Measurements from ENCODE around the gene SNAPC1.

SNAPC1 gene

DNA sequence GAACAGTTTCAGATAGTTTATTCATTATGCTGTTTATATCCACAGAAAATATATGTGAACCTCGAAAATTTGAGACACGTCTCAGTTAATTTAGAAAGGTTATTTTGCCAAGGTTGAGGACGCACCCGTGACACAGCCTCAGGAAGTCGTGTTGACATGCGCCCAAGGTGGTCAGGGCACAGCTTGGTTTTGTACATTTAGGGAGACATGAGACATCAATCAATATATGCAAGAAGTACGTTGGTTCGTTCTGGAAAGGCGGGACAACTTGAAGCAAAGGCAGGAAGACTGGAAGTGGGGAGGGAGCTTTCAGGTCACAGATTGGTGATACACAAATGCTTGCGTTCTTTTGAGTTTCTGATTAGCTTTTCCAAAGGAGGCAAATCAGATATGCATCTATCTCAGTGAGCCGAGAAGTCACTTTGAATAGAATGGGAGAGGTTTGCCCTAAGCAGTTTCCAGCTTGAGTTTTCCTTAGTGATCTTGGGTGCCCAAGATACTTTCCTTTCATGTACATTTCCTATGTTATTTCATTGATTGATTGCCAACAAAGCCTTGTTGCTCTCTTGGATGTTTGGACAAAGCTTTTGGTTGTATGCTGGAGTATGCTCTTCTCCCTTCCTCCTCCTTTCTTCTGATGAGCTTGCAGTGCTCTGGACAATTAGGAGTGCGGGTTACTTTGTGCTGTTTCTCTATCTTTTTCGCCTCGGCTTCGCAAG, 3.2 kb downstream of the SNAPC1 start:
- Histone ChIP-seq H3K27ac (no peak overlapping the region), H3K27me3 (no peaks in the 10 kb centered on the region), H3K36me3 (peaks cover 3% of the 10 kb centered on the region), H3K9me3 (no peaks in the 10 kb centered on the region), H3K4me3 (ENCODE audit: low read depth in 1 of 2, low read length in 1 of 2) (no peak overlapping the region), H3K4me1 (ENCODE audit: control insufficient read depth in 1 of 2, insufficient read depth in 1 of 2, low read depth in 1 of 2, low read length in 1 of 2) (peaks cover 11 to 16% of the 10 kb centered on the region in 2 experiments)
- TF ChIP-seq, protein P1, sequence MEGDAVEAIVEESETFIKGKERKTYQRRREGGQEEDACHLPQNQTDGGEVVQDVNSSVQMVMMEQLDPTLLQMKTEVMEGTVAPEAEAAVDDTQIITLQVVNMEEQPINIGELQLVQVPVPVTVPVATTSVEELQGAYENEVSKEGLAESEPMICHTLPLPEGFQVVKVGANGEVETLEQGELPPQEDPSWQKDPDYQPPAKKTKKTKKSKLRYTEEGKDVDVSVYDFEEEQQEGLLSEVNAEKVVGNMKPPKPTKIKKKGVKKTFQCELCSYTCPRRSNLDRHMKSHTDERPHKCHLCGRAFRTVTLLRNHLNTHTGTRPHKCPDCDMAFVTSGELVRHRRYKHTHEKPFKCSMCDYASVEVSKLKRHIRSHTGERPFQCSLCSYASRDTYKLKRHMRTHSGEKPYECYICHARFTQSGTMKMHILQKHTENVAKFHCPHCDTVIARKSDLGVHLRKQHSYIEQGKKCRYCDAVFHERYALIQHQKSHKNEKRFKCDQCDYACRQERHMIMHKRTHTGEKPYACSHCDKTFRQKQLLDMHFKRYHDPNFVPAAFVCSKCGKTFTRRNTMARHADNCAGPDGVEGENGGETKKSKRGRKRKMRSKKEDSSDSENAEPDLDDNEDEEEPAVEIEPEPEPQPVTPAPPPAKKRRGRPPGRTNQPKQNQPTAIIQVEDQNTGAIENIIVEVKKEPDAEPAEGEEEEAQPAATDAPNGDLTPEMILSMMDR (IDR thresholded peaks at IDR 0.05): no peak

DNA sequence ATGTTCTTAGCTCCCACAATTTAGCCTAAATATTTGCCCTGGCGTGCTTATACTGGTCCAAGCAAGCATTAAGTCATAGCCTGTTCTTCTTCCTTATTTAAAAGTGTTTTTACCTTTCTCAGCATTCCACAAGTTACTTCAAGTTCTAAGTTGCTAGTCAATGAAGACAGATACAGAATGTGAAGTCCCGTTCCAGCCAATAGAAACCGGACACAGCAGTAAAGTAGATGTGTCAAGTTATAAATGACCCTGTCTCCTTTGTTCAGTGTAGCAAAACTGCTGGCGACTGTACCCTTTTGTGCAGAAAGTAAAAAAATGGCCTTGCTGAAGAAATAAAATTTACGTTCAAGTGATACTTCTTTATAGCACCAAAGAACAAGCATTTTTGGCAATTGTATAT, 3.9 kb downstream of the SNAPC1 start:
- peaks cover 11 to 16% of the 10 kb centered on the region in 2 experiments for H3K4me1 ChIP-seq (ENCODE audit: control insufficient read depth in 1 of 2, insufficient read depth in 1 of 2, low read depth in 1 of 2, low read length in 1 of 2)
- peaks cover 8% of the 10 kb centered on the region for H3K36me3 ChIP-seq
- no peak overlapping the region for H3K27ac ChIP-seq
- TF ChIP-seq, protein P1 (IDR thresholded peaks at IDR 0.05): no peak
- H3K4me3 ChIP-seq (ENCODE audit: low read depth in 1 of 2, low read length in 1 of 2): no peak overlapping the region
- no peaks in the 10 kb centered on the region for H3K27me3 ChIP-seq
- no peaks in the 10 kb centered on the region for H3K9me3 ChIP-seq

DNA sequence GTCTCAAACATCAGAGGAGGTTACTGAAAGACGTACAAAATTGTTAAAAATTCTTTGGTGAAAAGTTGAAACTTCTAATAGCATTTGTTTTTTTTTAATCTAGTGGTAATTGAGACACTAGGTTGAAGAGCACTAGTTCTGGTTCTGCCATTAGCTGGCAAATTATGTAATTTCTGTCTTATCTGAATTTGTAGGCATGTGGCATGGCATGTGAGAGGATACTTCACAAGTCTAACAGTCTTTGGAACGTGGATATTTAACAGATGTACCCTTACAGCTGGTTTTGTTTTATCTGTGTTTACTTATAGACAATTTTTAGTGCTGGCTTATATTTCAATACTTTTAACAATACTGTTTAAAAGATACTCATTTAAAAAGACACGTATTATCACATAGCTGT, 6.0 kb downstream of the SNAPC1 start:
- Histone ChIP-seq H3K36me3 (peaks cover 8% of the 10 kb centered on the region), H3K27me3 (no peaks in the 10 kb centered on the region), H3K4me3 (ENCODE audit: low read depth in 1 of 2, low read length in 1 of 2) (no peak overlapping the region), H3K4me1 (ENCODE audit: control insufficient read depth in 1 of 2, insufficient read depth in 1 of 2, low read depth in 1 of 2, low read length in 1 of 2) (peaks cover 0 to under 1% of the 10 kb centered on the region in 2 experiments), H3K27ac (no peak overlapping the region), H3K9me3 (no peaks in the 10 kb centered on the region)
- TF ChIP-seq, protein P1 (IDR thresholded peaks at IDR 0.05): no peak

DNA sequence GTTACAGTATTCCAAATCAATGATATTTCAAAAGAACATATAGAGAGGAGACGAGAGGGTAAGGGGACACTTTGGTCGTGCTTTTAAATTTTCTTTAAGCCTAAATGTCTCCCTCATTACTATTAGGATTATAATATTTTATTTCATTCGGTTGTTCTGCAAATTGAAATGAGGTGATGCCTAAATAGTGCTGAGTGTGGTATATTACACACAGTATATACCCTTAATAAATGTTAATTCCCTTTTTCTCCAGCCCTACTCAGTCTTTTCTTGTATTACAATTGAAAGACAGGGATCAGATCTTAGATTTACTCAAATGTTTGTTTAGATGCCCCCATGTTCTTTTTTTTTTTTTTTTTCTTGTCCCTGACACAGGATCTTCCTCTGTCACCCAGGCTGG, 7.7 kb downstream of the SNAPC1 start:
- Histone ChIP-seq H3K27me3 (no peaks in the 10 kb centered on the region), H3K27ac (no peak overlapping the region), H3K36me3 (peaks cover 8% of the 10 kb centered on the region), H3K4me3 (ENCODE audit: low read depth in 1 of 2, low read length in 1 of 2) (no peak overlapping the region), H3K4me1 (ENCODE audit: control insufficient read depth in 1 of 2, insufficient read depth in 1 of 2, low read depth in 1 of 2, low read length in 1 of 2) (no peaks in the 10 kb centered on the region), H3K9me3 (no peaks in the 10 kb centered on the region)
- TF ChIP-seq, protein P1 (IDR thresholded peaks at IDR 0.05): no peak

DNA sequence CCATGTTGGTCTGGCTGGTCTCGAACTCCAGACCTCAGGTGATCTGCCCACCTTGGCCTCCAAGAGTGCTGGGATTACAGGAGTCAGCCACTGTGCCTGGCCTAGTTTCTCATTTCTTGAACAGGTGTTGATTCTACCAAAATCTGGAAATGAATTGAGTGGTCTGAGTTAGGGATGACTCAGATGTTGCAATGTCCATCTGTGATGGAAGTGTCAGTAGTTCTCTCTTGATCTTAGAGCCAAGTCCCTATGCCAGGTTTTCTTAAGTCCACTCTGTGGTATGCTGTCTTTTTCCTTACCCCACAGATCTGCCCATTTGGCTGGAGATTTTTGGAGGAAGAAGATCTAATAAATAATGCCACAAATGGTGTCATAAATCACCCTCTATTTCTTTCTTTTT, 12.6 kb downstream of the SNAPC1 start:
- Histone ChIP-seq H3K27ac (no peak overlapping the region), H3K9me3 (no peaks in the 10 kb centered on the region), H3K36me3 (peaks cover 18% of the 10 kb centered on the region), H3K27me3 (no peaks in the 10 kb centered on the region), H3K4me1 (ENCODE audit: control insufficient read depth in 1 of 2, insufficient read depth in 1 of 2, low read depth in 1 of 2, low read length in 1 of 2) (no peaks in the 10 kb centered on the region), H3K4me3 (ENCODE audit: low read depth in 1 of 2, low read length in 1 of 2) (no peak overlapping the region)
- TF ChIP-seq, protein P1 (IDR thresholded peaks at IDR 0.05): no peak
